Astrocyte (in vitro differentiated cells and primary cell): ENCODE measurements around the gene UQCRQ. TPM values are rescaled to one million over a fixed set of nuclear protein-coding genes. Genes with fewer than 3 reads are reported as not detected.

Experiments used
- DNase-seq: peaks from one replicate; pipeline ENCODE4 v3.0.0-alpha.2; 2010; ENCODE audit warnings: low read depth
- FAIRE-seq: peaks from 2 replicates; lab custom pipeline; 2011; peaks lifted over from hg19 to GRCh38; lab: Jason Lieb, UNC
- H2AFZ ChIP-seq: 2 replicates; pipeline ENCODE4 v1.6.0; 2012; ENCODE audit warnings: low read depth, low read length, inconsistent platforms
- H3K27ac ChIP-seq: 2 replicates; pipeline ENCODE4 v1.5.1; 2011; ENCODE audit warnings: low read depth, low read length, inconsistent platforms
- H3K27me3 ChIP-seq: 2 replicates; pipeline ENCODE4 v1.6.0; 2011; ENCODE audit warnings: low read length, inconsistent platforms; ENCODE audit not compliant: insufficient read depth
- H3K36me3 ChIP-seq: 2 replicates; pipeline ENCODE4 v1.5.1; 2011; ENCODE audit warnings: low read length, inconsistent platforms; ENCODE audit not compliant: insufficient read depth
- H3K4me1 ChIP-seq: 2 replicates; pipeline ENCODE4 v1.5.1; 2011; ENCODE audit warnings: low read length, inconsistent platforms; ENCODE audit not compliant: insufficient read depth
- H3K4me2 ChIP-seq: 2 replicates; pipeline ENCODE4 v1.6.0; 2012; ENCODE audit warnings: low read length, inconsistent platforms
- H3K4me3 ChIP-seq: 2 replicates; pipeline ENCODE4 v1.5.1; 2011; ENCODE audit warnings: low read depth, mild to moderate bottlenecking, low read length, inconsistent platforms; ENCODE audit not compliant: insufficient read depth
- H3K79me2 ChIP-seq: 2 replicates; pipeline ENCODE4 v1.6.0; 2012; ENCODE audit warnings: mild to moderate bottlenecking, low read length, inconsistent platforms; ENCODE audit not compliant: insufficient read depth
- H3K9ac ChIP-seq: 2 replicates; pipeline ENCODE4 v1.6.0; 2012; ENCODE audit warnings: mild to moderate bottlenecking, low read length, inconsistent platforms
- H3K9me3 ChIP-seq: 2 replicates; pipeline ENCODE4 v1.5.1; 2012; ENCODE audit warnings: low read depth, mild to moderate bottlenecking, low read length, inconsistent platforms; ENCODE audit not compliant: insufficient read depth
- H4K20me1 ChIP-seq: 2 replicates; pipeline ENCODE4 v1.6.0; 2012; ENCODE audit warnings: low read length, inconsistent platforms; ENCODE audit not compliant: insufficient read depth
- H3K27ac Mint-ChIP-seq: one replicate; pipeline ENCODE4 v1.8.0; 2021; ENCODE audit warnings: mild to moderate bottlenecking, mixed read lengths; ENCODE audit not compliant: unreplicated experiment
- H3K27me3 Mint-ChIP-seq: one replicate; pipeline ENCODE4 v1.8.0; 2021; ENCODE audit warnings: low read depth, mixed read lengths; ENCODE audit not compliant: unreplicated experiment
- H3K36me3 Mint-ChIP-seq: one replicate; pipeline ENCODE4 v1.8.0; 2021; ENCODE audit warnings: low read depth, mixed read lengths; ENCODE audit not compliant: unreplicated experiment
- H3K4me1 Mint-ChIP-seq: one replicate; pipeline ENCODE4 v1.8.0; 2021; ENCODE audit warnings: low read depth, mixed read lengths; ENCODE audit not compliant: unreplicated experiment
- H3K4me3 Mint-ChIP-seq: one replicate; pipeline ENCODE4 v1.8.0; 2021; ENCODE audit warnings: mild to moderate bottlenecking, moderate library complexity, mixed read lengths; ENCODE audit not compliant: unreplicated experiment
- H3K9me3 Mint-ChIP-seq: one replicate; pipeline ENCODE4 v1.8.0; 2021; ENCODE audit warnings: mild to moderate bottlenecking, mixed read lengths; ENCODE audit not compliant: unreplicated experiment
- EZH2 ChIP-seq: IDR thresholded peaks from 2 replicates; pipeline ENCODE4 v1.6.1; 2012; ENCODE audit warnings: mild to moderate bottlenecking, low read length, inconsistent platforms; ENCODE audit not compliant: insufficient read depth
- total RNA-seq: library from RNA; stranded (reverse); gene quantifications from 2 replicates; pipeline ENCODE4 v1.2.1, GENCODE V29; 2021
- TF ChIP-seq, protein P1 (sequence below): IDR thresholded peaks from 2 replicates; pipeline ENCODE4 v1.5.1; 2011; ENCODE audit warnings: low read depth, mild to moderate bottlenecking, inconsistent platforms, low read length, moderate library complexity; ENCODE audit not compliant: insufficient read depth

Gene UQCRQ
- total RNA-seq, 1 donor from 2014 or later = 382 TPM

- Mint-ChIP-seq H3K27ac (no peak overlapping the region), H3K36me3 (peaks cover 32% of the 10 kb centered on the region), H3K4me1 (peaks cover 8% of the 10 kb centered on the region), H3K4me3 (no peak overlapping the region), H3K9me3 (no peaks in the 10 kb centered on the region), H3K27me3 (no peaks in the 10 kb centered on the region)
- Histone ChIP-seq H3K9ac (no peak overlapping the region), H3K79me2 (peaks cover 61% of the 10 kb centered on the region), H3K9me3 (no peaks in the 10 kb centered on the region), H2AFZ (no peak overlapping the region), H3K36me3 (peaks cover 42% of the 10 kb centered on the region), H3K27me3 (no peaks in the 10 kb centered on the region), H4K20me1 (peaks cover 63% of the 10 kb centered on the region), H3K4me1 (no peaks in the 10 kb centered on the region), H3K27ac (no peak overlapping the region), H3K4me2 (no peak overlapping the region), H3K4me3 (no peak overlapping the region)
- TF ChIP-seq, protein P1, sequence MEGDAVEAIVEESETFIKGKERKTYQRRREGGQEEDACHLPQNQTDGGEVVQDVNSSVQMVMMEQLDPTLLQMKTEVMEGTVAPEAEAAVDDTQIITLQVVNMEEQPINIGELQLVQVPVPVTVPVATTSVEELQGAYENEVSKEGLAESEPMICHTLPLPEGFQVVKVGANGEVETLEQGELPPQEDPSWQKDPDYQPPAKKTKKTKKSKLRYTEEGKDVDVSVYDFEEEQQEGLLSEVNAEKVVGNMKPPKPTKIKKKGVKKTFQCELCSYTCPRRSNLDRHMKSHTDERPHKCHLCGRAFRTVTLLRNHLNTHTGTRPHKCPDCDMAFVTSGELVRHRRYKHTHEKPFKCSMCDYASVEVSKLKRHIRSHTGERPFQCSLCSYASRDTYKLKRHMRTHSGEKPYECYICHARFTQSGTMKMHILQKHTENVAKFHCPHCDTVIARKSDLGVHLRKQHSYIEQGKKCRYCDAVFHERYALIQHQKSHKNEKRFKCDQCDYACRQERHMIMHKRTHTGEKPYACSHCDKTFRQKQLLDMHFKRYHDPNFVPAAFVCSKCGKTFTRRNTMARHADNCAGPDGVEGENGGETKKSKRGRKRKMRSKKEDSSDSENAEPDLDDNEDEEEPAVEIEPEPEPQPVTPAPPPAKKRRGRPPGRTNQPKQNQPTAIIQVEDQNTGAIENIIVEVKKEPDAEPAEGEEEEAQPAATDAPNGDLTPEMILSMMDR = no peak
- TF ChIP-seq EZH2 = no peak
- DNase-seq (no peak), FAIRE-seq (no peak)
These were observed 34.6 kb downstream of the UQCRQ start for GRCh38 chr5:132901036-132901435.

DNA sequence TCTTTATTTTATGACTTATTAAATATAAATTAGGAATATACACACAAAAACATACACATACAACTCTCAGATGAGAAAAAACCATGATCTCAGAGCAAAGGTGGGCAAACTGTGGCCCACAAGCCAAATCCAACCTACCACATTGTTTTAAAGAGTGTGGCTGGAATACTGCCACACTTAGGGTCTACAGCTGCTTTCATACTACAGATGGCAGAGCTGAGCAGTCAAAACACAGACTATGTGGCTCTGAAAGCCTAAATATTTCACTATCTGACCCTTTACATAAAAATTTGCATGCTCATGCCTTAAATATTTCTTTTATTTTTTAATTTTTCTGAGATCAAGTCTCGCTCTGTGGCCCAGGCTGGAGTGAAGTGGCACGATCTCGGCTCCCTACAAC lies 35.3 kb downstream of the UQCRQ start:
- FAIRE-seq = no peak
- H3K36me3 ChIP-seq = peaks cover 35% of the 10 kb centered on the region
- TF ChIP-seq EZH2 = no peak
- TF ChIP-seq, protein P1 = no peak

DNA sequence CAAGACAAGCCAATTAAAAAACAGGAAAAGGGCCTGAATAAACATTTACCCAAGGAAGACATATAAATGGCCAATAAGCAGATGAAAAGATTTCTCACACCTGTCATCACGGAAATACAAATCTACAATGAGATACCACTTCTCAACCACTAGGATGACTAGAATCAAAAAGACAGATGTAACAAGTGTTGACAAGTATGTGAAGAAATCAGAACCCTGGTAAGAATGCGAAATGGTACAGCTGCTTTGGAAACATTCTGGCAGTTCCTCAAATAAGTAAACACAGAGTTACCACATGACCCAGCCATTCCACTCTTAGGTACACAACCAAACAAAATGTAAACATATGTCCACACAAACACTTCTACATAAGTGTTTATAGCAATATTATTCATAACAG lies 39.5 kb downstream of the UQCRQ start:
- no peaks in the 10 kb centered on the region for H3K9me3 ChIP-seq
- TF ChIP-seq EZH2 = no peak
- TF ChIP-seq, protein P1 = no peak
- H3K4me1 Mint-ChIP-seq = no peaks in the 10 kb centered on the region
- H3K9me3 Mint-ChIP-seq = no peaks in the 10 kb centered on the region
- no peaks in the 10 kb centered on the region for H3K27me3 Mint-ChIP-seq
- FAIRE-seq (no peak), DNase-seq (no peak)
- no peaks in the 10 kb centered on the region for H3K4me1 ChIP-seq
- H3K27ac Mint-ChIP-seq = no peak overlapping the region
- H3K79me2 ChIP-seq = peaks cover 84% of the 10 kb centered on the region
- H3K4me3 Mint-ChIP-seq = no peak overlapping the region
- H4K20me1 ChIP-seq = peaks cover 68% of the 10 kb centered on the region
- no peak overlapping the region for H3K4me2 ChIP-seq
- no peaks in the 10 kb centered on the region for H3K27me3 ChIP-seq
- H2AFZ ChIP-seq = no peak overlapping the region
- peaks cover 21% of the 10 kb centered on the region for H3K36me3 ChIP-seq
- H3K9ac ChIP-seq = no peak overlapping the region
- H3K4me3 ChIP-seq = no peak overlapping the region
- H3K27ac ChIP-seq = no peak overlapping the region
- H3K36me3 Mint-ChIP-seq = peaks cover 25% of the 10 kb centered on the region

More for the DNA sequence above, 35.3 kb downstream of the UQCRQ start:
- H3K27me3 Mint-ChIP-seq = no peaks in the 10 kb centered on the region
- Histone ChIP-seq H3K4me2 (no peak overlapping the region), H3K4me3 (no peak overlapping the region), H3K9me3 (no peaks in the 10 kb centered on the region), H3K4me1 (no peaks in the 10 kb centered on the region), H3K79me2 (peaks cover 61% of the 10 kb centered on the region), H4K20me1 (peaks cover 63% of the 10 kb centered on the region), H3K9ac (no peak overlapping the region), H3K27ac (no peak overlapping the region), H2AFZ (no peak overlapping the region), H3K27me3 (no peaks in the 10 kb centered on the region)
- no peak overlapping the region for H3K4me3 Mint-ChIP-seq
- peaks cover 27% of the 10 kb centered on the region for H3K36me3 Mint-ChIP-seq
- H3K9me3 Mint-ChIP-seq = no peaks in the 10 kb centered on the region
- peaks cover 2% of the 10 kb centered on the region for H3K4me1 Mint-ChIP-seq
- no peak for DNase-seq
- no peak overlapping the region for H3K27ac Mint-ChIP-seq
